Gastroesophageal sphincter (tissue), 4 donors: Measurements from ENCODE around the gene IFFO2. TPM values are rescaled to one million over a fixed set of nuclear protein-coding genes. Genes with fewer than 3 reads are reported as not detected.

Experiments
- ATAC-seq: fragments of 150-250 bp; one replicate; pipeline ENCODE4 v1.9.1; 2016; ENCODE audit warnings: mild to moderate bottlenecking, moderate library complexity
- H3K27ac ChIP-seq, 4 donors: fragments of 200-600 bp; sonication (generic) in 3 of 4; 1 replicate in 3 of 4; 2 replicates in 1 of 4; pipeline ENCODE4 v1.5.1; 2016 to 2019
- H3K27me3 ChIP-seq: fragments of 200-600 bp; sonication (generic); one replicate; pipeline ENCODE4 v1.5.1; 2019
- H3K36me3 ChIP-seq, 2 donors: fragments of 200-600 bp; sonication (generic); one replicate each; pipeline ENCODE4 v1.5.1; 2019; ENCODE audit warnings: control low read depth in 1 of 2
- H3K4me1 ChIP-seq, 3 donors: fragments of 200-600 bp; sonication (generic); 1 replicate in 2 of 3; 2 replicates in 1 of 3; pipeline ENCODE4 v1.5.1; 2016 to 2019; ENCODE audit warnings: control low read depth in 2 of 3
- H3K4me3 ChIP-seq, 2 donors: fragments of 200-600 bp; sonication (generic); one replicate each; pipeline ENCODE4 v1.5.1; 2019; ENCODE audit warnings: mild to moderate bottlenecking in 1 of 2, moderate library complexity in 1 of 2
- H3K9me3 ChIP-seq, 3 donors: fragments of 200-600 bp; sonication (generic); one replicate each; pipeline ENCODE4 v1.5.1; 2017 to 2019; ENCODE audit warnings: control low read depth in 2 of 3
- CTCF ChIP-seq, 4 experiments: fragments of 200-600 bp in 2 of 4; fragments of 450-650 bp in 2 of 4; sonication (generic) in 1 of 4; IDR thresholded peaks; one replicate each; pipeline ENCODE4 v1.5.1; 2017 to 2019; ENCODE audit warnings: antibody characterized with exemption in 4 of 4, mild to moderate bottlenecking in 2 of 4, moderate library complexity in 2 of 4
- EP300 ChIP-seq: sonication (generic); formaldehyde crosslinking; IDR thresholded peaks from one replicate; pipeline ENCODE4 v1.6.1; 2017; ENCODE audit warnings: antibody characterized with exemption, mild to moderate bottlenecking
- POLR2A ChIP-seq, 2 donors: fragments of 450-650 bp; IDR thresholded peaks; one replicate each; pipeline ENCODE4 v1.6.1; 2017; ENCODE audit warnings: antibody characterized with exemption in 2 of 2, mild to moderate bottlenecking in 2 of 2, moderate library complexity in 1 of 2
- POLR2AphosphoS5 ChIP-seq: sonication (generic); formaldehyde crosslinking; IDR thresholded peaks from one replicate; pipeline ENCODE4 v1.6.1; 2017; ENCODE audit warnings: antibody characterized with exemption
- WGBS, 2 donors: methylation state at CpG; one replicate each; pipeline ENCODE4 v1.1.5; 2018; ENCODE audit warnings: low coverage in 1 of 2; 5-methylcytosine and 5-hydroxymethylcytosine counted together
- total RNA-seq, 4 donors: library from RNA; depleted of rRNA; stranded (reverse); fragments of >200 nt; gene quantifications; one replicate each; pipeline ENCODE4 v1.1.0, GENCODE V29; 2016

Gene IFFO2
- total RNA-seq, 4 donors from 2014 or later: 9.3 to 18.4 (median 12.7) TPM

GRCh38 chr1:18934205-18935000 lies 22.1 kb downstream of the IFFO2 start:
- H3K27me3 ChIP-seq: no peaks in the 10 kb centered on the region
- no peak overlapping the region for H3K4me3 ChIP-seq
- 71 to 91% methylated on average over 9 to 13 of the region's 14 CpGs for WGBS, 2 donors
- TF ChIP-seq POLR2AphosphoS5 (no peak), CTCF (IDR thresholded peaks at IDR 0.05) (no peak), EP300 (no peak), POLR2A (IDR thresholded peaks at IDR 0.05) (no peak)
- H3K9me3 ChIP-seq: no peaks in the 10 kb centered on the region
- no peak for ATAC-seq
- no peaks in the 10 kb centered on the region for H3K36me3 ChIP-seq
- no peak overlapping the region for H3K27ac ChIP-seq
- peaks cover 0 to 66% (median 25%) of the 10 kb centered on the region in 3 donors for H3K4me1 ChIP-seq

GRCh38 chr1:18932879-18933278 lies 23.6 kb downstream of the IFFO2 start:
- peak overlapping the region in 1 of 4 donors; percentile 44 for H3K27ac ChIP-seq
- no peak for TF ChIP-seq POLR2AphosphoS5
- TF ChIP-seq POLR2A (IDR thresholded peaks at IDR 0.05): no peak
- no peak for TF ChIP-seq CTCF (IDR thresholded peaks at IDR 0.05)
- no peak for TF ChIP-seq EP300
- H3K4me3 ChIP-seq: no peak overlapping the region
- H3K27me3 ChIP-seq: no peaks in the 10 kb centered on the region
- peaks cover 0 to 65% (median 23%) of the 10 kb centered on the region in 3 donors for H3K4me1 ChIP-seq
- no peaks in the 10 kb centered on the region for H3K36me3 ChIP-seq
- no peak for ATAC-seq
- H3K9me3 ChIP-seq: no peaks in the 10 kb centered on the region
- WGBS, 2 donors: 50% methylated on average over 3 of the region's 7 CpGs; no CpG with 5 or more reads in 1 of the 2 donors

DNA sequence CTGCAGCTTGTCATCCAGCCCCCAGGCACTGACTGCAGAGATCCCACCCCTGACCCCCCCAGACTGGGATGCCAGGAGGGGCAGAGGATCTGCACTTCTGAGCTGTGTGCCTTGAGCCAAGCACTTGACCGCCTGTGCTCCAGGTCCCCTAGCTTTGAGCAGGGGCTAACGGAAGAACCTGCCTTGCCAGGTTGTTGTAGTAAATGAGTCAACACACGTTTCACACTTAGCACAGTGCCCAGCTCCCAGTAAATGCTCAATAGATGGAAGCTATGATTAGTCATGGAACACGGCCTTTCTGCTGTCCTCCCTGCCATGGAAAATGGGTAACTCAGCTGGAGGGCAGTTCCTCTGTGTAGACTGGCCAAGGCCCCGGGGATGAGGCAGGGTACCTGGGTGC lies 24.1 kb downstream of the IFFO2 start:
- Histone ChIP-seq H3K9me3 (no peaks in the 10 kb centered on the region), H3K4me1 (peaks cover 0 to 65% (median 27%) of the 10 kb centered on the region in 3 donors), H3K27ac (peak overlapping the region in 1 of 4 donors; percentile 44), H3K27me3 (no peaks in the 10 kb centered on the region), H3K36me3 (no peaks in the 10 kb centered on the region), H3K4me3 (no peak overlapping the region)
- TF ChIP-seq CTCF (IDR thresholded peaks at IDR 0.05) (no peak), EP300 (no peak), POLR2AphosphoS5 (no peak), POLR2A (IDR thresholded peaks at IDR 0.05) (no peak)
- ATAC-seq: no peak
- WGBS, 2 donors: no CpG with 5 or more reads among the region's 5 CpGs

GRCh38 chr1:18931730-18932129 lies 24.7 kb downstream of the IFFO2 start:
- Histone ChIP-seq H3K4me3 (no peak overlapping the region), H3K27ac (no peak overlapping the region), H3K4me1 (peaks cover 0 to 65% (median 30%) of the 10 kb centered on the region in 3 donors), H3K9me3 (no peaks in the 10 kb centered on the region), H3K27me3 (no peaks in the 10 kb centered on the region), H3K36me3 (no peaks in the 10 kb centered on the region)
- TF ChIP-seq POLR2A (IDR thresholded peaks at IDR 0.05): no peak
- no peak for TF ChIP-seq EP300
- TF ChIP-seq CTCF (IDR thresholded peaks at IDR 0.05): no peak
- WGBS, 2 donors: 60% methylated on average over 7 of the region's 10 CpGs; no CpG with 5 or more reads in 1 of the 2 donors
- no peak for ATAC-seq

- Histone ChIP-seq H3K27me3 (no peaks in the 10 kb centered on the region), H3K36me3 (no peaks in the 10 kb centered on the region), H3K4me3 (no peak overlapping the region), H3K4me1 (peaks cover 0 to 69% (median 30%) of the 10 kb centered on the region in 3 donors), H3K27ac (no peak overlapping the region), H3K9me3 (no peaks in the 10 kb centered on the region)
- WGBS, 2 donors: 50 to 70% methylated on average over 2 of the region's 7 CpGs
- ATAC-seq: no peak
- TF ChIP-seq CTCF (IDR thresholded peaks at IDR 0.05) (no peak), POLR2AphosphoS5 (no peak), EP300 (no peak), POLR2A (IDR thresholded peaks at IDR 0.05) (no peak)
Measured at GRCh38 chr1:18929686-18930085, 26.8 kb downstream of the IFFO2 start.
